G401 (cell line): Measurements from ENCODE around the gene ECM1. TPM values are rescaled to one million over a fixed set of nuclear protein-coding genes. Genes with fewer than 3 reads are reported as not detected.
A peak's percentile ranks its signal among the peaks of the same experiment; 100 is the strongest.

Experiments used
- DNase-seq: peaks from one replicate; pipeline ENCODE4 v3.0.0-alpha.2; 2015; ENCODE audit warnings: low spot score
- in situ Hi-C: cut with HindIII; loops from 2 replicates; pipeline ENCODE4 v1.10.0; 2016; ENCODE audit warnings: low sequenced_read_pairs, mixed read lengths
- total RNA-seq: library from RNA; depleted of rRNA; stranded (reverse); fragments of >200 nt; shearing (Covaris generic); gene quantifications from 2 replicates; pipeline ENCODE4 v1.2.3, GENCODE V29; 2014

ECM1 gene
- total RNA-seq, 1 experiment from 2014 or later = 60.0 TPM

GRCh38 chr1:150508982-150509381 lies 1.1 kb downstream of the ECM1 start:
- DNase-seq = no peak
- in situ Hi-C loops = no loop called here

GRCh38 chr1:150511551-150511950 lies 3.6 kb downstream of the ECM1 start:
- in situ Hi-C loops = no loop called here
- DNase-seq = no peak

DNA sequence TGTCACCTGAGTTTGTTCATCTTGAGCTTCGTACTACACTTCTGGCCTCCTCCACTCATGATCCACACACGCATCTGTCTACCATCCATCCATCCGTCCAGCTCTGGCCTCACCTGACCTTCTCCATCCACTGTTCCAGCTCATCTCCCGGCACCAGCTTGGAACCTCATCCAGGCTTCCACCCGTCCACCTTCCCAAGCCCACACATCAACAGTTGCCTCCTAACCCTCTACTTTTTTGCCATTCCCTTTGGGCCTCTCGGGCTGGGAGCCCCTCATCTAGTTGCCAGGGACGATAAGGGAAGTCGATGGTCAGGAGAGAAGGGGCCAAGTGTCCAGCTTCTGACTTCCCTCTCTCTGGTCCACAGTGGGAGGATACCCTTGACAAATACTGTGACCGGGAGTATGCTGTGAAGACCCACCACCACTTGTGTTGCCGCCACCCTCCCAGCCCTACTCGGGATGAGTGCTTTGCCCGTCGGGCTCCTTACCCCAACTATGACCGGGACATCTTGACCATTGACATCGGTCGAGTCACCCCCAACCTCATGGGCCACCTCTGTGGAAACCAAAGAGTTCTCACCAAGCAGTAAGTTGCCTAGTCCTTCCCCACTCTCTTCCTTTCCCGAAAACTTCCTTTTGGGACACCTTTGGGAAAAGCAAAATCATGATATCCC lies 4.2 kb downstream of the ECM1 start:
- DNase-seq = no peak
- in situ Hi-C loops = no loop called here

DNA sequence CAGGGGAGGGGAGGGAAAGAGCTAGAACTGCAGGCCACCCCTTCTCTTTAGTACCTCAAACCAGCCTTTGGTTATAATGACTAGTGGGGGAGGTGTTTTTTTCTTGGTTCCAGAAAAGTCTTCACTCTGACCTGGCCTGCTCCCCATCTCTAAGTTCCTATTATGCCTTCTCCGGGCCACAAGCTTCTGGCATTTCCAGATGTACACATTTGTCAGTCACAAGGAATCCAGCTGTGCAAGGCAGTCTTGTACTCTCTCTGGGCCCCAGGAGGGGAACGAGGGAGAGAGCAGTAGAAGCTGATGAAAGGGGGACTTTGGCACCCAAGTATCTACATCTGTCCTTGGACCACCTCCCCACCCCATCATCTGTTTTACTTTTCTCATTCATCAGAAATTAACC lies 4.9 kb downstream of the ECM1 start:
- in situ Hi-C loops = no loop called here

GRCh38 chr1:150513351-150513791 lies 5.5 kb downstream of the ECM1 start:
- in situ Hi-C loops = no loop called here

More for the DNA sequence above, 4.9 kb downstream of the ECM1 start:
- no peak for DNase-seq

DNA sequence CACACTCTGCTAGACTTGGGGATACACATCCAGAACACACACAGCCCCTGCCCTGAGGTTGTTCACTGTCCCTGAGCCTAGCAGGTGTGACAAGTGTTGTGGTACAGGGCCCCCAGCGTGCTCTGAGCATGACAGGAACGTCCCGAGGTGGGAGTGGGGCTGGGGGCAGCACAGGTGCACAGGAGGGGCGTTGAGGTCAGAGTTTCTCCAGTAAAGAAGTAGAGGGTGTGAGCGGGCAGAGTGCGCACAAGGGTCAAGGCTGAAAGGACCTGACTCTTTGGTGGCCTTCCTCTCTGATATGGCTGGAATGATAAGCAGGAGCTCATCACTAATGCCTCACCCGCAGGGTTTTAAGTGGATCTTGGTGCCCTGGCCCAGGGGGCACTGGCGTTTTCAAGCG lies 6.4 kb downstream of the ECM1 start:
- no peak for DNase-seq
- in situ Hi-C loops = no loop called here

More at GRCh38 chr1:150513351-150513791, 5.5 kb downstream of the ECM1 start:
- no peak for DNase-seq

DNA sequence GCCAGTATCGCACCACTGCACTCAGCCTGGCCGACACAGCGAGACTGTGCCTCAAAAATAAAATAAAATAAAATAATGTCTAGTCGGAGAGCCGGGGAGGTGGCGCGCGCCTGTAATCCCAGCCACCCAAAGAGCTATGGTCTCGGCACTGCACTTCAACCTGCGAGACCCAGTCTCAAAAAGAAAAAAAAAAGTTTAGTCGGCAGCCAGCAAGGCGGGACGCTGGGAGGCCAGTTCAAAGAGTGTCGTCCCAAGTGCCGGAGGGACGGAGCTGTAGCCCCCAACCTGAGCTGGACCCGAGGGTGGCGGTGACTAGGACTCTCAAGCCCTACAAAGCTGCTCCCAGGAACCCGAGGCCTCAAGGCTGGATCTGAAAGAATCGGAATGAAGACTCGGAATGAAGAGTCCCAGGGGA lies 7.0 kb downstream of the ECM1 start:
- in situ Hi-C loops = no loop called here
- DNase-seq = no peak

GRCh38 chr1:150515328-150516049 lies 7.6 kb downstream of the ECM1 start, which contains the start of gene FALEC:
TSS of gene FALEC (plus strand) at chr1:150515752.
- DNase-seq = peak; percentile 98
- in situ Hi-C loops = no loop called here

DNA sequence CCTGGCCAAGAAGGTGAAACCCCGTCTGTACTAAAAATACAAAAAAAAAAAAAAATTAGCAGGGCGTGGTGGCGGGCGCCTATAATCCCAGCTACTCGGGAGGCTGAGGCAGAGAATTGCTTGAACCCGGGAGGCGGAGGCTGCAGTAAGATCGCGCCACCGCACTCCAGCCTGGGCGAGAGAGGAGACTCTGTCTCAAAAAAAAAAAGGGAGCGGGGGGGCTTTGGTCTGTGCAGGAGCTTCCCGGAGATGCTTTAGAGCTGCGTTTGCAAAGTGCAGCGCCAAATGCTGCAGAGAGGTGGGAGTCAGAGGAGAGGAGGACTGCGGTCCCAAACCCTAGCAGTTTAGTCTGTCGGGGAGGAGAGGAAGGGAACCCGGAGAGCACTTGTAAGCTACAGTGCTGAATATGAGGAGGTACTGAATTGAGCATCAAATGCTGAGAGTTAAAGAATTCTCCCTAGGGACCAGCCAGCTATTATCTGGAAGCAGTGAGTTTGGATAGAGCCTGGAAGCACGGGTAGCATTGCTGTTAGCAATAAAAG lies 8.2 kb downstream of the ECM1 start:
- in situ Hi-C loops = no loop called here

DNA sequence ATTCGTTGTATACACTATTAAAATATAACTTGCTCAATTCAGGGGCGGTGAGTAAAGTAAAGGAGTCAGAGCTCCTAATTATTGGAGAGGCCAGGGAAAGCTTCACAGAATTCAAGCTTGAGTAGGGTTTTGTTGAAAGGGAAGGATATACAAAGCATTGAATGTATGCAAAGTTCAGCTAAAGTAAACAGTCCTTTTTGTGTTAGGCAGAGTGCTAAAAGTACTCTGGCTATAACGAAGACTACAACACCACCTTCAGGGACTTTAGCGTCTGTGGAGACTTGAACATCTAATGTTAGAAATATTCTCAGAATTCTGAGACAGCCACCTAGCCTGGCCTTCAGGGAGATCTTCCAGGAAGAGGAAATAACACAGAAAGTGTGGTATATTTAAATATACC lies 8.7 kb downstream of the ECM1 start:
- DNase-seq = peak; percentile 58
- in situ Hi-C loops = no loop called here

More for the DNA sequence above, 8.2 kb downstream of the ECM1 start:
- peak; percentile 63 for DNase-seq

- in situ Hi-C loops = no loop called here
- no peak for DNase-seq
These were observed 13.5 kb downstream of the ECM1 start for GRCh38 chr1:150521196-150521968.

GRCh38 chr1:150525348-150525747 lies 17.4 kb downstream of the ECM1 start:
- in situ Hi-C loops = loop anchor here (5.0 kb wide), 1 partner anchor 38 kb away; the partner anchor contains the start of gene TARS2
- no peak for DNase-seq

DNA sequence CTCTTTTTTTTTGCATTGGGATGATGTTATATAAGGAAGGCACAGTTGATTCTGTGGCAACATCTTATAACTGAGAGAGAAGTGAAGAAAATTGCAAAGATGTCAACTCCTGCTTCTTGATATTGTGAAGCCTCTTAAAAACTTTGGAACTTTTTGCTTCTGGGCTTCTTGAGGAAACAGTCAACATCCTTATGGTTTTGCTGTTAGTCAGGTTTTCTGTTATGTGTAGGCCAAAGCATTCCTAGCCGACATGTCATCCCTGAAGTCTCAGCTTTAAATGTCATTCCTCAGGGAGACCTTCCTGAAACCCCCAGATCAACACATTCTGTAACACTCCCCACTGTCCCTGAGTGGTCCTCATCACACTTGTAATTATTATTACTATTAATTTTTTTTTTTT lies 20.3 kb downstream of the ECM1 start:
- in situ Hi-C loops = loop anchor here (5.0 kb wide), 1 partner anchor 41 kb away; the partner anchor contains the start of gene TARS2
- DNase-seq = no peak

DNA sequence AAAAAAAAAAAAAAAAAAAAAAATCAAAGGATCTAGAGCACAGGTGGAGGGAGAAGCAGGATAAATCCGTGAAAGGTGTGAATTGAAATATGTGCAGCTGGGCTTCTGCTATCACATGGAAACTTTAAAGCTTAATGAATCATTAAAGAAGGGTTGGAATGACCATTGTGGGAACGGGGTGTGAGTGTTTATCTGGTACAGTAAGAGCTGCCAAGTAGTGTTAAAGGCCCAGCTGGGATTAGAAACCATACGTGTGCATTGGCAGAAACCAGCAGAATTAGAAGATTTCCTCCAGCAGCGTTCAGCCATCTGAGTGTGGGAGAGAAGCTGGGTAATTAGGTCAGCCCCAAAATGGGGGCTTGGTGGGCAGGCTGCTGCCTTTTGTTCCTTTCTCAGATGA lies 21.1 kb downstream of the ECM1 start:
- in situ Hi-C loops = loop anchor here (5.0 kb wide), 1 partner anchor 42 kb away; the partner anchor contains the start of gene TARS2
- DNase-seq = peak; percentile 58

DNA sequence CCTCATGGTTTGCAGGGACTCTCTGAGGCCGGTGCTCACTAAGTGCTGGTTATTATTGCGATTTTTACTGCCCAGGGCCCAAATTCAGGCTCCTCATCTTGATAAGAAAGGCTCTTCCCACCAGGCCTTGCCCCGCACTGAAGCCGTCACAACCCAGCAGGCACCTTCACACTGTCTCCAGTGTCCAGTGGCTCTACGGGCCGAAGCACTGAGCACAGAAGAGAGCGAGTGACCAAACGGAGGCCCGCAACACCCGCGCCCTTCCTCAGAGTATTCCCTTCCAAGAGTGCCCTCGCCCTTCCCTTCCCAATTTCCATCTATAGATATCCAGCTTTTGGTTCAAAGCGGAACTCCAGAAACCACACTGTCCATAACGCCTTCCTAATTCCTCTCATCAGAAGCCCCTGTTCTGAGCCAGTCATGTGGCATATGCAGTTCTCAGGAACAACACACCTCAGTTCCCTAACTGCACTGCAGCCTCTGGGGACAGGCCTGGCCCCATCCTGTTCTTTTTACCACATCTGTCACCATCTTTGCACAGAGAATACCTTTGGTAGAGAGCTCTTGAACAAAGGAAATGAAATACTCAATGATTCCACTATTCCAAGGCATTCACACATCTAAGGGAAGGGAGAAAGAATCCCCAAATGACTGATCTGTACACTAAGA lies 22.7 kb downstream of the ECM1 start:
- DNase-seq = no peak
- in situ Hi-C loops = no loop called here

GRCh38 chr1:150532860-150533259 lies 25.0 kb downstream of the ECM1 start:
- in situ Hi-C loops = no loop called here

DNA sequence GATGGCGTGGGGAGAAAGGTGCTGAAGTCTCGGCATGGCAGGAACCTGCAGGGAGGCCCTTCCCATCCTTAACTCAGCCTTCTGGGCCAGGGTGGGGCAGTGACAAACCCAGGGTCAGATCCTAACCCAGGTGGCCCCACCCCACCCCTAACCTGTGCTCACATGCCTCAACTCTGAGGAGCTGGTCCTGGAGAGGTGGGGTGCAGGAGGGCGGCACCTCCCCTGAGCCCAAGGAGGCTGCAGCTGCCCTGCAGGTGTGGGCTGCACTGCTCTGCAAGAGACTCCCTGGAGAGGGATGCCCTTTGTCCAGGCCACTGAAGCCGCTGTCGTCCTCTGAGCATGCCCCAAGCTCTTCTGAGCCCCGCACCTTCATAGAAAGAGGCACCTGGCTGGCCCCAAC lies 26.1 kb downstream of the ECM1 start:
- in situ Hi-C loops = no loop called here
- DNase-seq = no peak

More at GRCh38 chr1:150532860-150533259, 25.0 kb downstream of the ECM1 start:
- DNase-seq = no peak

- in situ Hi-C loops = no loop called here
- no peak for DNase-seq
These were observed 27.8 kb downstream of the ECM1 start for GRCh38 chr1:150535511-150536287.
